GM13977 (cell line): ENCODE data around the gene NUP205.

Experiments
- DNase-seq: peaks from one replicate; pipeline ENCODE4 v3.0.0; 2012; ENCODE audit warnings: low spot score
- CTCF ChIP-seq: IDR thresholded peaks from 2 replicates; pipeline ENCODE4 v1.5.1; 2012; ENCODE audit warnings: mild to moderate bottlenecking, control low read depth; ENCODE audit not compliant: insufficient read depth; ENCODE audit errors: extremely low read depth, missing control alignments
- in situ Hi-C: fragments of 300-500 bp; cut with MboI; formaldehyde crosslinking; loops from one replicate; pipeline ENCODE4 v1.12.0; 2022; ENCODE audit warnings: low sequenced_read_pairs, low pct_unique_long_range_greater_than_20kb, mixed read lengths, inconsistent platforms; ENCODE audit not compliant: unreplicated experiment

The NUP205 gene

GRCh38 chr7:135602304-135602703 lies 44.6 kb downstream of the NUP205 start:
- in situ Hi-C loops, result loop anchor here (25.0 kb wide), 1 partner anchor 315 kb away; no protein-coding TSS in a partner anchor
- DNase-seq, result no peak
- no peak for TF ChIP-seq CTCF

DNA sequence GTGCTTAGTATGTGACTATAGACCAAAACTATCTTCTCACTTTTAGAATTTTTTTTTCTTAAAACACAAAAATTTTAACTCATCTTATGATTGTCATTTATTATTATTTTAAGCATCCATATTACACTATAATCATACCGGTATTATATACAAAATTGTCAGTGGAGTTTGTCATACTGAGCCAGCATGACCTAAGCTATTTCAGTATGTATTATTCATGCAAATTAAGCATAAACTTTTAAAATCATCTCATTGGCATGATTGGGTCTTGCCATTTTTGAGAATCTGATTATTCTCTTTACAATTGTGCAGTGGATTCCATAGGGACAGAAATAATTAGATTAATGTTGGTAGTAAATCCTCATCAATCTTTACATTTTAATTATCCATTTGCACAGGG lies 58.4 kb downstream of the NUP205 start:
- in situ Hi-C loops, result loop anchor here (25.0 kb wide), 1 partner anchor 329 kb away; no protein-coding TSS in a partner anchor
- DNase-seq, result no peak
- no peak for TF ChIP-seq CTCF

GRCh38 chr7:135617781-135618180 lies 60.1 kb downstream of the NUP205 start:
- DNase-seq, result no peak
- in situ Hi-C loops, result loop anchor here (25.0 kb wide), 1 partner anchor 330 kb away; no protein-coding TSS in a partner anchor
- TF ChIP-seq CTCF, result no peak

- no peak for DNase-seq
- no peak for TF ChIP-seq CTCF
- in situ Hi-C loops, result loop anchor here (25.0 kb wide), 1 partner anchor 331 kb away; no protein-coding TSS in a partner anchor
Observed at GRCh38 chr7:135618510-135618909, 60.8 kb downstream of the NUP205 start.

- in situ Hi-C loops, result loop anchor here (25.0 kb wide), 1 partner anchor 333 kb away; no protein-coding TSS in a partner anchor
- DNase-seq, result no peak
- no peak for TF ChIP-seq CTCF
Observed at GRCh38 chr7:135620447-135620846, 62.7 kb downstream of the NUP205 start.

- peak; percentile 23 for DNase-seq
Observed at GRCh38 chr7:135620980-135621850, 63.5 kb downstream of the NUP205 start.

More at GRCh38 chr7:135620980-135621850, 63.5 kb downstream of the NUP205 start:
- in situ Hi-C loops, result loop anchor here (25.0 kb wide), 1 partner anchor 334 kb away; no protein-coding TSS in a partner anchor
- TF ChIP-seq CTCF, result peak; percentile 73
